ENCODE data around the gene ARFIP2. TPM values are rescaled to one million over a fixed set of nuclear protein-coding genes. Genes with fewer than 3 reads are reported as not detected.
A peak's percentile ranks its signal among the peaks of the same experiment; 100 is the strongest.

The ARFIP2 gene
- total RNA-seq, 4 donors from 2014 or later, result 56.6 to 77.5 (median 63.9) TPM

DNA sequence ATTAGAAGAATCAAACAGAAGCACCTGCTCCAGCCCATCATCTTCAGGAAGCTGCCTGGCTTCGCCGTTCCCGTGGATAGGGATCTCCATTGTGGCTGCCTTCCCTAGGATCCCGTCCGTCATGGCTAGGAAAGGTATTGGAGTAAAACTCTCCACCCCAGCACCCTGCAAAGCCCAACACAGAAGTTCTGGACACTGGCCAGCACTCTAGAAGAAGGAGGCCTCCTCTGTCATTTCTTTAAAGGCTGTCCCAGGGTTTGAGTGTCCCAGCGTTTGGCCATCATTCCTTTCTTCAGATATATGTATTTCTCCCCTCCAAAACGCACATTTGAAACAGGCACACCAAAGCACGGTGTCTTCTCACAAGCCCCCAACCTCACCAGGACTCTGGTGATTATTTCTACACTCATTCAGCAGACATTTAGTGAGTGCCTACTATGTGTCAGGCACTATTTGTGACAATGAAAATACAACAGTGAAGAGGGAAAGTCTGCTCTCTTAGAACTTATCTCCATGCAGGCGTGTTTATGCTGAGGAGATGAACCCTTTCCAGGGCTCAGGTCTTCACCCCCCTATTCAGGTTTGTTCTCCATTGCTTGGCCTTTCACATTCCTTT is 724 bp downstream of the ARFIP2 start:
- intact Hi-C loops (cut with DNase I; ENCODE audit: low total_unique reads), result no loop called here
- no peak for DNase-seq (ENCODE audit: low spot score in 2 of 2)
- WGBS, 2 donors, result 52 to 55% methylated on average over 9 of the region's 9 CpGs
- TF ChIP-seq, protein P1, sequence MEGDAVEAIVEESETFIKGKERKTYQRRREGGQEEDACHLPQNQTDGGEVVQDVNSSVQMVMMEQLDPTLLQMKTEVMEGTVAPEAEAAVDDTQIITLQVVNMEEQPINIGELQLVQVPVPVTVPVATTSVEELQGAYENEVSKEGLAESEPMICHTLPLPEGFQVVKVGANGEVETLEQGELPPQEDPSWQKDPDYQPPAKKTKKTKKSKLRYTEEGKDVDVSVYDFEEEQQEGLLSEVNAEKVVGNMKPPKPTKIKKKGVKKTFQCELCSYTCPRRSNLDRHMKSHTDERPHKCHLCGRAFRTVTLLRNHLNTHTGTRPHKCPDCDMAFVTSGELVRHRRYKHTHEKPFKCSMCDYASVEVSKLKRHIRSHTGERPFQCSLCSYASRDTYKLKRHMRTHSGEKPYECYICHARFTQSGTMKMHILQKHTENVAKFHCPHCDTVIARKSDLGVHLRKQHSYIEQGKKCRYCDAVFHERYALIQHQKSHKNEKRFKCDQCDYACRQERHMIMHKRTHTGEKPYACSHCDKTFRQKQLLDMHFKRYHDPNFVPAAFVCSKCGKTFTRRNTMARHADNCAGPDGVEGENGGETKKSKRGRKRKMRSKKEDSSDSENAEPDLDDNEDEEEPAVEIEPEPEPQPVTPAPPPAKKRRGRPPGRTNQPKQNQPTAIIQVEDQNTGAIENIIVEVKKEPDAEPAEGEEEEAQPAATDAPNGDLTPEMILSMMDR (IDR thresholded peaks at IDR 0.05), result no peak
- TF ChIP-seq POLR2A (IDR thresholded peaks at IDR 0.05), result no peak
- peak overlapping the region; percentile 58 for H3K4me3 ChIP-seq (ENCODE audit: low read depth, poor library complexity, severe bottlenecking)

DNA sequence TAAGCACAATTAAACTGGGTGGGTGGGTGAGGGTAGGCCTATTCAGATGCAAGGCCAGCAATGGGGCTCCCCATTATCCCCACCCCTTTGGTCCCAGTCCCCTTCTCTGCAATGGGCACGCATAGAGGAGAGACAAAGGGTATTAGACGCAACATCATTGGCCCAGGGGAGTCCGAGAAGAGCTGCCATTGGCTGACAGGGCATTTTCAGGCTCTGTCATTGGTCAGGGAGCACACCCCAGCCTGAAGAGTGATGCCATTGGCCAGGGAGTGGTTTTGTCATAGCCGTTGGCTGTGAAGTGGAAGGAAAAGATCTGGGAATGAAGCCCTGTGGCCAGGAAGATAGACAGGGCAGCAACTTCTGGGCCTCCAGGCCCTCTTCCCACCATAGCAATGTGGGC is 4.6 kb downstream of the ARFIP2 start:
- 85 to 91% methylated on average over 4 of the region's 4 CpGs for WGBS, 2 donors
- intact Hi-C loops (cut with DNase I; ENCODE audit: low total_unique reads), result no loop called here
- no peak overlapping the region for H3K4me3 ChIP-seq (ENCODE audit: low read depth, poor library complexity, severe bottlenecking)
- TF ChIP-seq, protein P1 (IDR thresholded peaks at IDR 0.05), result no peak
- TF ChIP-seq POLR2A (IDR thresholded peaks at IDR 0.05), result no peak
- no peak for DNase-seq (ENCODE audit: low spot score in 2 of 2)

DNA sequence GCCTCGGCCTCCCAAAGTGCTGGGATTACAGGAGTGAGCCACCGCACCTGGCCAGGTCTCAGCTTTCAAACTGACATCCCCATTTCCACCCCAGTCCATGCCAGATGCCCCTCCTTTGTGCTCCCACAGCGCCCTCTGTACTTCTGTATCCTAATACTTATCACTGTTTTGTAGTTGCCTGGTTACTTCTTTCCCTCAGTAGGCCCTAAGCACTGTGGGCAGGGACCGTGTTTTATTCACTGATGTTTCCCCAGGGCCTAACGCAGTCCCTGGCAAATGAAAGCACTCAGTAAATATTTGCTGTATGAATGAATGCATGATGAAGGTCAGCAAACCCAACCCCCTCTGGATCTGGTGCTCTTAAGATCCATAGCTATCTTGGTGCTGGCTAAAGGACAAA is 5.2 kb downstream of the ARFIP2 start:
- no peak for DNase-seq (ENCODE audit: low spot score in 2 of 2)
- no peak overlapping the region for H3K4me3 ChIP-seq (ENCODE audit: low read depth, poor library complexity, severe bottlenecking)
- intact Hi-C loops (cut with DNase I; ENCODE audit: low total_unique reads), result no loop called here
- no peak for TF ChIP-seq POLR2A (IDR thresholded peaks at IDR 0.05)
- TF ChIP-seq, protein P1 (IDR thresholded peaks at IDR 0.05), result no peak
- WGBS, 2 donors, result 66 to 74% methylated on average over 5 of the region's 5 CpGs

DNA sequence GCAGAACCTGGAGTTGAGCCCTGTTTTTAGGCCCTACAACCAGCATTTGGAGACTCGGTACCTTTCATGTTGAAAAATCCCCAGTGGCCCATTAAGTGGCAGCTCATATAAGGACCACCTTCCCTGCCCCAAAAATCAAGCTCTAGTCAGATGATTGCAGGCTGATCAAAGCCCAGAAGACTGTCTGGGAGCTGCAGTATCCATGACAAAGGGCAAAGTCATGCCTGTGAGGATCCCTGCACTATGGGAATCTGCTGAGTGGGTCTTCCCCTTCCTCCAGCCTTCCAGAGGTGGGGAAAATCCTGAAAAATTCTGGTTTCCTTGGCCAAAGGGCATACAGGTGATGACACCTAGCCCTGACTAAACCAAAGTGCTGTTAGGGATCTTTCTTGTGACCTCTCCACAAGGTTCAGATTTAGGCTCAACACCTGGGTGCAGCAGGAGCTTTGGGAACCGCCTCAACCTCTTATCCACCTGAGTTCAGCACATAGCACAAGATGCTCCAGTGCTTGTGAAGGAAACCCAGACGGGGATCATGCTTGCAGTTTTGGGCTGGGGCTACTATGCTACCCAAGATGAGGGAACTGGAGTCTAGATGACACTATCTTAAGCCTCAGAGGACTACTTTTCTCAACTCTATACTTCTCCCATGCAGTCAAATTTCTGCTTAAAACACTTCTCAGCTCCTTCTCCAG is 6.2 kb downstream of the ARFIP2 start:
- 70 to 72% methylated on average over 3 of the region's 3 CpGs for WGBS, 2 donors
- H3K4me3 ChIP-seq (ENCODE audit: low read depth, poor library complexity, severe bottlenecking), result no peak overlapping the region
- no peak for DNase-seq (ENCODE audit: low spot score in 2 of 2)
- intact Hi-C loops (cut with DNase I; ENCODE audit: low total_unique reads), result no loop called here
- TF ChIP-seq, protein P1 (IDR thresholded peaks at IDR 0.05), result no peak
- TF ChIP-seq POLR2A (IDR thresholded peaks at IDR 0.05), result no peak

GRCh38 chr11:6474413-6474792 is 6.7 kb downstream of the ARFIP2 start:
- intact Hi-C loops (cut with DNase I; ENCODE audit: low total_unique reads), result no loop called here
- H3K4me3 ChIP-seq (ENCODE audit: low read depth, poor library complexity, severe bottlenecking), result no peak overlapping the region
- 23 to 26% methylated on average over 7 of the region's 7 CpGs for WGBS, 2 donors
- DNase-seq (ENCODE audit: low spot score in 2 of 2), result no peak
- TF ChIP-seq POLR2A (IDR thresholded peaks at IDR 0.05), result no peak
- TF ChIP-seq, protein P1 (IDR thresholded peaks at IDR 0.05), result no peak
